GM12878 (cell line): ENCODE results near the gene PSMA8. TPM values are rescaled to one million over a fixed set of nuclear protein-coding genes. Genes with fewer than 3 reads are reported as not detected.

Experiments
- ATAC-seq: fragments of 200-7000 bp; cut with Tn5 transposase; 3 replicates; pipeline ENCODE4 v1.9.1; 2020; ENCODE audit warnings: mild to moderate bottlenecking, moderate library complexity
- BruUV-seq: library from RNA; stranded (reverse); fragments of 400-500 nt; replicated peaks from 2 replicates; lab custom pipeline; 2021; lab: Mats Ljungman, UMichigan
- CTCF ChIA-PET: fragments of 300-600 bp; sonication (Branson Sonifier 250); formaldehyde crosslinking; extraction: SDS; loops from one replicate; lab custom pipeline; 2021; ENCODE audit warnings: inconsistent platforms; lab: Yijun Ruan, JAX
- POLR2A ChIA-PET: fragments of 350-600 bp; formaldehyde crosslinking; extraction: SDS; loops from one replicate; lab custom pipeline; 2021; ENCODE audit warnings: inconsistent platforms; lab: Charles Lee
- RAD21 ChIA-PET: fragments of 300-600 bp; sonication (Branson Sonifier 250); formaldehyde crosslinking; loops from one replicate; lab custom pipeline; 2023; ENCODE audit warnings: antibody characterized with exemption; ENCODE audit not compliant: unreplicated experiment; lab: Charles Lee
- SMC1A ChIA-PET: fragments of 300-600 bp; sonication (Branson Sonifier 250); formaldehyde crosslinking; loops from one replicate; lab custom pipeline; 2023; ENCODE audit not compliant: unreplicated experiment, uncharacterized antibody; lab: Charles Lee
- DNase-seq: peaks from one replicate; pipeline ENCODE4 v3.0.0-alpha.2; 2011; ENCODE audit warnings: low read depth, low spot score
- FAIRE-seq: peaks from 3 replicates; lab custom pipeline; 2011; peaks lifted over from hg19 to GRCh38; lab: Jason Lieb, UNC
- H2AFZ ChIP-seq: 2 replicates; pipeline ENCODE4 v1.6.0; 2011; ENCODE audit warnings: low read depth, low read length, control low read depth; ENCODE audit not compliant: control insufficient read depth
- H3K27ac ChIP-seq: 2 replicates; pipeline ENCODE4 v1.5.1; 2011; ENCODE audit warnings: control low read depth; ENCODE audit not compliant: control insufficient read depth, insufficient read depth
- H3K27me3 ChIP-seq, 2 experiments: replicated peaks in 1 of 2; 2 replicates each; pipeline versions ENCODE4 v1.6.0 to v1.6.1; 2011; ENCODE audit warnings: low read length in 1 of 2; ENCODE audit not compliant: control insufficient read depth in 2 of 2, insufficient read depth in 2 of 2
- H3K36me3 ChIP-seq, 2 experiments: 2 replicates each; pipeline ENCODE4 v1.5.1; 2011; ENCODE audit warnings: low read length in 1 of 2; ENCODE audit not compliant: control insufficient read depth in 2 of 2, insufficient read depth in 2 of 2
- H3K4me1 ChIP-seq: 2 replicates; pipeline ENCODE4 v1.6.1; 2011; ENCODE audit warnings: mild to moderate bottlenecking, low read length, moderate library complexity, mixed read lengths; ENCODE audit not compliant: control insufficient read depth, insufficient read depth
- H3K4me2 ChIP-seq: 2 replicates; pipeline ENCODE4 v1.6.0; 2011; ENCODE audit warnings: control low read depth; ENCODE audit not compliant: control insufficient read depth, insufficient read depth
- H3K4me3 ChIP-seq: fragments of 200-600 bp; sonication (generic); 2 replicates; pipeline ENCODE4 v1.5.1; 2016
- H3K79me2 ChIP-seq: 2 replicates; pipeline ENCODE4 v1.6.0; 2011; ENCODE audit warnings: low read length; ENCODE audit not compliant: control insufficient read depth, insufficient read depth
- H3K9ac ChIP-seq: 2 replicates; pipeline ENCODE4 v1.8.0; 2011; ENCODE audit warnings: low read length, control low read depth, mixed read lengths; ENCODE audit not compliant: control insufficient read depth, insufficient read depth
- H3K9me3 ChIP-seq: replicated peaks from 3 replicates; pipeline ENCODE4 v1.5.1; 2011; ENCODE audit warnings: mild to moderate bottlenecking, low read length; ENCODE audit not compliant: control insufficient read depth, insufficient read depth
- H4K20me1 ChIP-seq: 2 replicates; pipeline ENCODE4 v1.6.0; 2011; ENCODE audit not compliant: control insufficient read depth, insufficient read depth
- BHLHE40 ChIP-seq, 2 experiments: fragments of 450-650 bp in 1 of 2; IDR thresholded peaks; 2 replicates each; pipeline ENCODE4 v1.6.1; 2011 to 2017; ENCODE audit warnings: low read depth in 2 of 2, borderline replicate concordance in 1 of 2, improper control_type of control experiment in 1 of 2, low read length in 1 of 2, mild to moderate bottlenecking in 1 of 2
- BMI1 ChIP-seq: fragments of 450-650 bp; IDR thresholded peaks from 2 replicates; pipeline ENCODE4 v1.6.1; 2016; ENCODE audit warnings: mild to moderate bottlenecking, moderate library complexity, borderline replicate concordance
- DPF2 ChIP-seq: fragments of 450-650 bp; IDR thresholded peaks from 2 replicates; pipeline ENCODE4 v1.6.1; 2017; ENCODE audit warnings: mild to moderate bottlenecking
- ETV6 ChIP-seq, 2 experiments: fragments of 450-650 bp in 1 of 2; IDR thresholded peaks in 1 of 2; conservative IDR thresholded peaks in 1 of 2; 2 replicates each; pipeline ENCODE4 v1.6.1; 2014; ENCODE audit warnings: antibody characterized with exemption in 1 of 2, borderline replicate concordance in 1 of 2, low read depth in 1 of 2, mild to moderate bottlenecking in 1 of 2, moderate library complexity in 1 of 2
- IKZF2 ChIP-seq, 2 experiments: fragments of 450-650 bp; IDR thresholded peaks; 2 replicates each; pipeline ENCODE4 v1.6.1; 2017; ENCODE audit warnings: mild to moderate bottlenecking in 2 of 2, moderate library complexity in 2 of 2
- JUNB ChIP-seq: IDR thresholded peaks from 2 replicates; pipeline ENCODE4 v1.6.1; 2016; ENCODE audit warnings: antibody characterized with exemption, mild to moderate bottlenecking
- JUND ChIP-seq: IDR thresholded peaks from 2 replicates; pipeline ENCODE4 v1.6.1; 2012; ENCODE audit warnings: low read depth, mild to moderate bottlenecking, low read length, improper control_type of control experiment, moderate library complexity
- KLF5 ChIP-seq: fragments of 450-650 bp; IDR thresholded peaks from 2 replicates; pipeline ENCODE4 v1.6.1; 2014; ENCODE audit warnings: mild to moderate bottlenecking; ENCODE audit not compliant: partially characterized antibody
- MTA2 ChIP-seq: fragments of 450-650 bp; IDR thresholded peaks from 2 replicates; pipeline ENCODE4 v1.6.1; 2016; ENCODE audit warnings: low read depth, mild to moderate bottlenecking, moderate library complexity
- NFIC ChIP-seq: IDR thresholded peaks from 2 replicates; pipeline ENCODE4 v1.6.1; 2012; ENCODE audit warnings: low read depth, mild to moderate bottlenecking, inconsistent platforms, low read length, moderate library complexity
- SPI1 ChIP-seq: IDR thresholded peaks from 2 replicates; pipeline ENCODE4 v1.6.1; 2011; ENCODE audit warnings: low read depth, mild to moderate bottlenecking, low read length, moderate library complexity, borderline replicate concordance; ENCODE audit not compliant: insufficient read depth
- ZNF384 ChIP-seq: IDR thresholded peaks from 2 replicates; pipeline ENCODE4 v1.6.1; 2012; ENCODE audit warnings: low read depth, mild to moderate bottlenecking, low read length, improper control_type of control experiment, borderline replicate concordance
- WGBS: methylation state at CpG from one replicate; pipeline ENCODE4 v1.1.6; 2016; ENCODE audit warnings: low lambda C conversion rate; ENCODE audit not compliant: insufficient replicate concordance, insufficient coverage; ENCODE audit errors: missing lambda C conversion rate; 5-methylcytosine and 5-hydroxymethylcytosine counted together
- in situ Hi-C: fragments of 300-500 bp; cut with MboI; formaldehyde crosslinking; loops from 9 replicates; pipeline ENCODE4 v1.14.3; 2018; ENCODE audit warnings: mixed read lengths
- intact Hi-C: fragments of 100-400 bp; cut with micrococcal nuclease; formaldehyde crosslinking; loops from one replicate; pipeline ENCODE4 v1.14.2; 2022; ENCODE audit not compliant: unreplicated experiment
- polyA plus RNA-seq, 11 experiments: library from polyadenylated mRNA; depleted of rRNA in 4 of 11; unstranded in 6 of 11; stranded (reverse) in 5 of 11; fragments of >200 nt; fragmentation: Nextera tagmentation in 4 of 11; fragmentation: Illumina TruSeq in 1 of 11; extraction: Ambion mirVana in 4 of 11; extraction: Trizol in 1 of 11; gene quantifications; 1 replicate in 1 of 11; 2 replicates in 10 of 11; pipeline versions ENCODE4 v1.2.1 to v1.2.3, GENCODE V29; 2011 to 2016; ENCODE audit warnings: inconsistent platforms in 2 of 11, missing spikeins in 2 of 11, low read depth in 1 of 11
- total RNA-seq, 4 experiments: library from RNA; depleted of rRNA in 3 of 4; stranded (reverse); fragments of >200 nt in 3 of 4; fragmentation: Illumina TruSeq in 1 of 4; extraction: Trizol in 1 of 4; gene quantifications; 2 replicates each; pipeline versions ENCODE4 v1.2.1 to v1.2.3, GENCODE V29; 2013 to 2021
- TF ChIP-seq, protein P1 (sequence below): fragments of 450-650 bp; IDR thresholded peaks from 2 replicates; pipeline ENCODE4 v1.6.1; 2016; ENCODE audit warnings: mild to moderate bottlenecking, moderate library complexity, borderline replicate concordance
- TF ChIP-seq, protein P2 (sequence below): fragments of 450-650 bp; IDR thresholded peaks from 2 replicates; pipeline ENCODE4 v1.6.1; 2016; ENCODE audit warnings: mild to moderate bottlenecking
- TF ChIP-seq, protein P3 (sequence below): IDR thresholded peaks from 2 replicates; pipeline ENCODE4 v1.6.1; 2012; ENCODE audit warnings: low read length, inconsistent platforms

The PSMA8 gene
- total and polyA plus RNA-seq, 10 of the 15 experiments (the other 5 are each of a cell fraction or from before 2014, with no cell fraction given), result 0.07 to 0.15 (median 0.09) TPM; not detected in 6

DNA sequence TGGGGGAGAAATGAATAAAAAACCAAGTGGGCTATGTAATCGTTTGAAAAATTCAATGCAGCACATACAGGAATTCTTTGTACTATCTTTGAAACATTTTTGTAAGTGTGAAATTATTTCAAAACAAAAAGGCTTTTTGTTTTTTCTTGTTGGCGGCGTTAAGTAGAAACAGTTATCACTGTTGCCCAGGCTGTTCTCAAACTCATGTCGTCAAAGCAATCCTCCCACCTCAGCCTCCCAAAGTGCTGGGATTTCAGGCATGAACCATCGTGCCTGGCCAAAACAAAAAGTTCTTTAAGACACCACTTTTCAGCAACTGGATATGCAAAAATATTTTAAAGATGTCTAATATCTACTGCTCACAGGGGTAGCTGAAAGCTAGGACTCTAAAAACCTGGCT is 48.6 kb upstream of the PSMA8 start (continued):
- TF ChIP-seq, protein P1, sequence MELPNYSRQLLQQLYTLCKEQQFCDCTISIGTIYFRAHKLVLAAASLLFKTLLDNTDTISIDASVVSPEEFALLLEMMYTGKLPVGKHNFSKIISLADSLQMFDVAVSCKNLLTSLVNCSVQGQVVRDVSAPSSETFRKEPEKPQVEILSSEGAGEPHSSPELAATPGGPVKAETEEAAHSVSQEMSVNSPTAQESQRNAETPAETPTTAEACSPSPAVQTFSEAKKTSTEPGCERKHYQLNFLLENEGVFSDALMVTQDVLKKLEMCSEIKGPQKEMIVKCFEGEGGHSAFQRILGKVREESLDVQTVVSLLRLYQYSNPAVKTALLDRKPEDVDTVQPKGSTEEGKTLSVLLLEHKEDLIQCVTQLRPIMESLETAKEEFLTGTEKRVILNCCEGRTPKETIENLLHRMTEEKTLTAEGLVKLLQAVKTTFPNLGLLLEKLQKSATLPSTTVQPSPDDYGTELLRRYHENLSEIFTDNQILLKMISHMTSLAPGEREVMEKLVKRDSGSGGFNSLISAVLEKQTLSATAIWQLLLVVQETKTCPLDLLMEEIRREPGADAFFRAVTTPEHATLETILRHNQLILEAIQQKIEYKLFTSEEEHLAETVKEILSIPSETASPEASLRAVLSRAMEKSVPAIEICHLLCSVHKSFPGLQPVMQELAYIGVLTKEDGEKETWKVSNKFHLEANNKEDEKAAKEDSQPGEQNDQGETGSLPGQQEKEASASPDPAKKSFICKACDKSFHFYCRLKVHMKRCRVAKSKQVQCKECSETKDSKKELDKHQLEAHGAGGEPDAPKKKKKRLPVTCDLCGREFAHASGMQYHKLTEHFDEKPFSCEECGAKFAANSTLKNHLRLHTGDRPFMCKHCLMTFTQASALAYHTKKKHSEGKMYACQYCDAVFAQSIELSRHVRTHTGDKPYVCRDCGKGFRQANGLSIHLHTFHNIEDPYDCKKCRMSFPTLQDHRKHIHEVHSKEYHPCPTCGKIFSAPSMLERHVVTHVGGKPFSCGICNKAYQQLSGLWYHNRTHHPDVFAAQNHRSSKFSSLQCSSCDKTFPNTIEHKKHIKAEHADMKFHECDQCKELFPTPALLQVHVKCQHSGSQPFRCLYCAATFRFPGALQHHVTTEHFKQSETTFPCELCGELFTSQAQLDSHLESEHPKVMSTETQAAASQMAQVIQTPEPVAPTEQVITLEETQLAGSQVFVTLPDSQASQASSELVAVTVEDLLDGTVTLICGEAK, result no peak
- TF ChIP-seq KLF5 (no peak), JUND (no peak), BMI1 (no peak)

DNA sequence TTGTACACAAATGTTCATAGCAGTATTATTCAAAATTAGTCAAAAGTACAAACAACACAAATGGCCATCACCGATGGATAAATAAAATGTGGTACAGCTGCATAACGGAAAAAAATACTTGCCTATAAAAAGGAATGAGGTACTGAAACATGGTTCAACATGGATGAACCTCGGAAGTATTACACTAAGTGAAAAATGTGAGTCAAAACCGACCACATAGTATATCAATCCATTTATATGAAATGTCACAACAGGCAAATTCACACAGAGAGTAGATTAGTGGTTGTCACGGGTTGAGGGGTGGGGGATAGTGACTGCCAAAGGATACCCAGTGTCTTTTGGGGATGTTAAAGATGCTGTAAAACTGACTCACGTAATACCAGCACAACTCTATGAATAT is 46.7 kb upstream of the PSMA8 start:
- Histone ChIP-seq H3K79me2 (peaks cover 66% of the 10 kb centered on the region), H3K4me3 (peak overlapping the region; percentile 42), H2AFZ (no peak overlapping the region), H3K9ac (no peak overlapping the region), H3K36me3 (peaks cover 0 to 11% of the 10 kb centered on the region in 2 experiments; a peak in 2 of 4 replicates), H3K9me3 (no peaks in the 10 kb centered on the region; the same call in 2 of the 3 replicates), H3K4me2 (peak overlapping the region; percentile 17), H3K4me1 (peaks cover 3% of the 10 kb centered on the region; the same call in 1 of the 2 replicates), H3K27me3 (no peaks in the 10 kb centered on the region), H4K20me1 (peaks cover 2% of the 10 kb centered on the region; the same call in 1 of the 2 replicates), H3K27ac (no peak overlapping the region)
- DNase-seq (no peak), FAIRE-seq (peak; percentile 41), ATAC-seq (peak; percentile 9)
- RAD21 ChIA-PET, result interaction anchor here (1.0 kb wide), 1 partner anchor 9 kb away, joined by 3 read pairs; no protein-coding TSS in a partner anchor
- no TSS peak for BruUV-seq
- WGBS, result 17% methylated on average over 6 of the region's 6 CpGs
- intact Hi-C loops (loop anchor here (5.0 kb wide), 1 partner anchor 205 kb away; no protein-coding TSS in a partner anchor), in situ Hi-C loops (no loop called here)
- POLR2A ChIA-PET, result no interaction called here
- SMC1A ChIA-PET, result interaction anchor here (0.7 to 4.0 kb wide), 7 partner anchors 11 to 206 kb away, joined by 3 to 18 read pairs (median 4); no protein-coding TSS in a partner anchor
- CTCF ChIA-PET, result interaction anchor here (1.2 kb wide), 1 partner anchor 38 kb away, joined by 4 read pairs; no protein-coding TSS in a partner anchor
- TF ChIP-seq, protein P2, sequence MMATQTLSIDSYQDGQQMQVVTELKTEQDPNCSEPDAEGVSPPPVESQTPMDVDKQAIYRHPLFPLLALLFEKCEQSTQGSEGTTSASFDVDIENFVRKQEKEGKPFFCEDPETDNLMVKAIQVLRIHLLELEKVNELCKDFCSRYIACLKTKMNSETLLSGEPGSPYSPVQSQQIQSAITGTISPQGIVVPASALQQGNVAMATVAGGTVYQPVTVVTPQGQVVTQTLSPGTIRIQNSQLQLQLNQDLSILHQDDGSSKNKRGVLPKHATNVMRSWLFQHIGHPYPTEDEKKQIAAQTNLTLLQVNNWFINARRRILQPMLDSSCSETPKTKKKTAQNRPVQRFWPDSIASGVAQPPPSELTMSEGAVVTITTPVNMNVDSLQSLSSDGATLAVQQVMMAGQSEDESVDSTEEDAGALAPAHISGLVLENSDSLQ, result peak; percentile 51; the same call in 1 of the 2 replicates
- TF ChIP-seq MTA2, result 0 out of 2 replicates have a peak, but pooled peaks have one; percentile 28
- peak; percentile 59 for TF ChIP-seq JUNB
- TF ChIP-seq SPI1, result peak; percentile 19; the same call in 1 of the 2 replicates
- TF ChIP-seq IKZF2 (IDR thresholded peaks at IDR 0.05), result peak; percentile 23 to 59; a peak in 2 of 4 replicates
- TF ChIP-seq ETV6 (conservative IDR thresholded peaks at IDR 0.05 in 1 of 2, IDR thresholded peaks at IDR 0.05 in 1 of 2; ENCODE audit: borderline replicate concordance in 1 of 2, low read depth in 1 of 2), result peak in 1 of 2 experiments; percentile 30; a peak in 1 of 4 replicates
- TF ChIP-seq NFIC, result peak; percentile 61
- peak in 1 of 2 experiments; percentile 18; a peak in 1 of 4 replicates for TF ChIP-seq BHLHE40 (IDR thresholded peaks at IDR 0.05; ENCODE audit: borderline replicate concordance in 1 of 2, low read depth in 2 of 2, low read length in 1 of 2)
- TF ChIP-seq ZNF384, result no peak
- TF ChIP-seq DPF2, result 0 out of 2 replicates have a peak, but pooled peaks have one; percentile 42
- TF ChIP-seq, protein P3, sequence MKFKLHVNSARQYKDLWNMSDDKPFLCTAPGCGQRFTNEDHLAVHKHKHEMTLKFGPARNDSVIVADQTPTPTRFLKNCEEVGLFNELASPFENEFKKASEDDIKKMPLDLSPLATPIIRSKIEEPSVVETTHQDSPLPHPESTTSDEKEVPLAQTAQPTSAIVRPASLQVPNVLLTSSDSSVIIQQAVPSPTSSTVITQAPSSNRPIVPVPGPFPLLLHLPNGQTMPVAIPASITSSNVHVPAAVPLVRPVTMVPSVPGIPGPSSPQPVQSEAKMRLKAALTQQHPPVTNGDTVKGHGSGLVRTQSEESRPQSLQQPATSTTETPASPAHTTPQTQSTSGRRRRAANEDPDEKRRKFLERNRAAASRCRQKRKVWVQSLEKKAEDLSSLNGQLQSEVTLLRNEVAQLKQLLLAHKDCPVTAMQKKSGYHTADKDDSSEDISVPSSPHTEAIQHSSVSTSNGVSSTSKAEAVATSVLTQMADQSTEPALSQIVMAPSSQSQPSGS, result peak; percentile 54; the same call in 1 of the 2 replicates
